ENCODE results near the gene DNAJC17. TPM values are rescaled to one million over a fixed set of nuclear protein-coding genes. Genes with fewer than 3 reads are reported as not detected.

The DNAJC17 gene
- total and polyA plus RNA-seq, 12 donors: 9.9 to 62.1 (median 16.2) TPM

GRCh38 chr15:40782609-40783227, 24.6 kb downstream of the DNAJC17 start:
- Histone ChIP-seq H3K27ac (no peak overlapping the region), H3K27me3 (no peaks in the 10 kb centered on the region), H3K4me3 (no peak overlapping the region), H3K4me1 (peaks cover 0 to 17% (median 9%) of the 10 kb centered on the region in 9 donors), H3K36me3 (peaks cover 0 to 34% (median 19%) of the 10 kb centered on the region in 9 donors), H3K9me3 (no peaks in the 10 kb centered on the region)
- 65 to 70% methylated on average over 8 of the region's 8 CpGs for WGBS, 2 donors
- DNase-seq (peak in 1 of 2 donors; percentile 49), ATAC-seq (peak in 7 of 8 donors; percentile 49 to 79 (median 69))
- peak; percentile 18 to 66 (median 56) for TF ChIP-seq CTCF (IDR thresholded peaks at IDR 0.05)
- intact Hi-C loops (cut with DNase I): loop anchor here in 1 of 10 donors (5.0 kb wide), 1 partner anchor 105 kb away; no protein-coding TSS in a partner anchor

- peaks cover 0 to 9% (median 0%) of the 10 kb centered on the region in 9 donors for H3K4me1 ChIP-seq
- no peak overlapping the region for H3K27ac ChIP-seq
- H3K36me3 ChIP-seq: peaks cover 0 to 88% (median 66%) of the 10 kb centered on the region in 9 donors
- ATAC-seq (peak in 2 of 8 donors; percentile 38 to 49), DNase-seq (no peak)
- WGBS, 2 donors: 84 to 88% methylated on average over 11 of the region's 11 CpGs
- intact Hi-C loops (cut with DNase I): loop anchor here in 1 of 10 donors (10.0 kb wide), 1 partner anchor 102 kb away; no protein-coding TSS in a partner anchor
- no peak overlapping the region for H3K4me3 ChIP-seq
- no peaks in the 10 kb centered on the region for H3K9me3 ChIP-seq
- no peaks in the 10 kb centered on the region for H3K27me3 ChIP-seq
- TF ChIP-seq CTCF (IDR thresholded peaks at IDR 0.05): no peak
These were observed 30.6 kb downstream of the DNAJC17 start for GRCh38 chr15:40776537-40777141.

DNA sequence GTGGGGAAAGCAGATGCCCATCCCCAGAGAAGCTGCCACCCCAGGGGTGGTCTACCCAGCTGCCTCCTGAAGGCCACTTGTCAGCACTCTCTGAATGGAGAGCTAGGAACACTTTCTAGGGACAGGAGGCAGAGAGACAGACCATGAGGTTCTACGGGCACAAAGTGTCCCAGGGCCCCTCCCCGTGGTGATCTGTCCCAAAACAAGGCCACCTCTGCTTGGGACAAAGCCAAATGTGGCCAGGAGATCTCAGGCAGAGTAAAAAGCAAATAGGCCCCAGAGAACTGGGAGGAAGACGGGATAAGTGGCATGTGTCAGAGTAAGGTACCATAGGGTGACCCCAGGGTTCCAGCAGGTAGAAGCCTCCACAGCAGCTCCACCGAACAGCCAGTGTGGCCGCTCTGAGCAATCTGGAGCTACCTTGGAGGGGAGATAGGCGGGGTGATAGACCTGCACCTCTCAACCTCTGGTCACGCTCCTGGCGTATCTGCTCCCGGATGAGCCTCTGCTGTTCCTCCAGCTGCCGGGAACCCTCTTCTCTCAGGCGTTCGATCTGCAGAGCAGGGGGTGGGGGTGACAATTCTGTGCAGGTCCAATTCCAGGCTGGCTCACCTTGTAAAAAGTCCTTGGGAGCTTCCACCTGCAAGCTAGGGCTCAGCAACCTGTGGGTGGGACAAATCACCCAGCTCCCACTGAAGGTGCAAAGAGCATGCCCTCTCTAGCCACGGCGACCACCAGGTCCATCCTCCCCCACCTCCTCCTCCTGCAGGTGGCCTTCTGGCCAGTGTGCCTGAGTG, 31.3 kb downstream of the DNAJC17 start:
- intact Hi-C loops (cut with DNase I): loop anchor here in 1 of 10 donors (10.0 kb wide), 1 partner anchor 101 kb away; no protein-coding TSS in a partner anchor
- DNase-seq: no peak
- Histone ChIP-seq H3K27me3 (no peaks in the 10 kb centered on the region), H3K27ac (no peak overlapping the region), H3K4me1 (peaks cover 0 to 9% (median 0%) of the 10 kb centered on the region in 9 donors), H3K4me3 (no peak overlapping the region), H3K36me3 (peaks cover 0 to 92% (median 66%) of the 10 kb centered on the region in 9 donors), H3K9me3 (no peaks in the 10 kb centered on the region)
- no peak for ATAC-seq
- WGBS, 2 donors: 95 to 97% methylated on average over 14 of the region's 14 CpGs
- no peak for TF ChIP-seq CTCF (IDR thresholded peaks at IDR 0.05)

DNA sequence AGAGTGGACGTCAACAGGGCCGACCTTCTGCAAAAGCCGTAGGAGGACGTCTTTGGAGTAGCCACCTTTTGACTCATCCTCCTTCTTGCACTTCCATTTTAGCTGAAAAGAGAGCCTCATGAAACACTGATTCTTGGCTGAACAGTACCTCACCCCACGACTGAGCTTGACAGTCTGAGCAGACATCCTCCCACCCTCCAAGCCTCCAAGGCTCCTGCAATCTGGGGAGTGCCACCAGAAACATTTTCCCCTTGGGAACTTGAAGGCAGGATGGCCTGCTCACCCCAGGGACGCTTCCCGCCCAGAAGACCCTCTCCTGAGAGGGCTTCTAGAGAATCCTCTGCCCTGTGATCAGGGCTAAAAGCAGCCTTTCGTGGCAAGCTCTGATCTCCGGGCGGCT, 32.3 kb downstream of the DNAJC17 start:
- Histone ChIP-seq H3K9me3 (no peaks in the 10 kb centered on the region), H3K27ac (no peak overlapping the region), H3K36me3 (peaks cover 0 to 99% (median 66%) of the 10 kb centered on the region in 9 donors), H3K27me3 (no peaks in the 10 kb centered on the region), H3K4me3 (no peak overlapping the region), H3K4me1 (peaks cover 0 to 13% (median 0%) of the 10 kb centered on the region in 9 donors)
- ATAC-seq (no peak), DNase-seq (no peak)
- WGBS, 2 donors: 92 to 96% methylated on average over 10 of the region's 10 CpGs
- no peak for TF ChIP-seq CTCF (IDR thresholded peaks at IDR 0.05)
- intact Hi-C loops (cut with DNase I): loop anchor here in 1 of 10 donors (10.0 kb wide), 1 partner anchor 100 kb away; no protein-coding TSS in a partner anchor
